Neural progenitor cell (in vitro differentiated cells): Measurements from ENCODE around the gene BAIAP2.

ENCODE experiments used
- CTCF ChIP-seq: fragments of 200-600 bp; sonication (generic); IDR thresholded peaks from 2 replicates; pipeline ENCODE4 v1.5.1; 2017; ENCODE audit warnings: antibody characterized with exemption, mild to moderate bottlenecking
- EZH2 ChIP-seq: fragments of 200-600 bp; sonication (generic); IDR thresholded peaks from 2 replicates; pipeline ENCODE4 v1.6.1; 2017; ENCODE audit warnings: antibody characterized with exemption, mild to moderate bottlenecking, moderate library complexity

DNA sequence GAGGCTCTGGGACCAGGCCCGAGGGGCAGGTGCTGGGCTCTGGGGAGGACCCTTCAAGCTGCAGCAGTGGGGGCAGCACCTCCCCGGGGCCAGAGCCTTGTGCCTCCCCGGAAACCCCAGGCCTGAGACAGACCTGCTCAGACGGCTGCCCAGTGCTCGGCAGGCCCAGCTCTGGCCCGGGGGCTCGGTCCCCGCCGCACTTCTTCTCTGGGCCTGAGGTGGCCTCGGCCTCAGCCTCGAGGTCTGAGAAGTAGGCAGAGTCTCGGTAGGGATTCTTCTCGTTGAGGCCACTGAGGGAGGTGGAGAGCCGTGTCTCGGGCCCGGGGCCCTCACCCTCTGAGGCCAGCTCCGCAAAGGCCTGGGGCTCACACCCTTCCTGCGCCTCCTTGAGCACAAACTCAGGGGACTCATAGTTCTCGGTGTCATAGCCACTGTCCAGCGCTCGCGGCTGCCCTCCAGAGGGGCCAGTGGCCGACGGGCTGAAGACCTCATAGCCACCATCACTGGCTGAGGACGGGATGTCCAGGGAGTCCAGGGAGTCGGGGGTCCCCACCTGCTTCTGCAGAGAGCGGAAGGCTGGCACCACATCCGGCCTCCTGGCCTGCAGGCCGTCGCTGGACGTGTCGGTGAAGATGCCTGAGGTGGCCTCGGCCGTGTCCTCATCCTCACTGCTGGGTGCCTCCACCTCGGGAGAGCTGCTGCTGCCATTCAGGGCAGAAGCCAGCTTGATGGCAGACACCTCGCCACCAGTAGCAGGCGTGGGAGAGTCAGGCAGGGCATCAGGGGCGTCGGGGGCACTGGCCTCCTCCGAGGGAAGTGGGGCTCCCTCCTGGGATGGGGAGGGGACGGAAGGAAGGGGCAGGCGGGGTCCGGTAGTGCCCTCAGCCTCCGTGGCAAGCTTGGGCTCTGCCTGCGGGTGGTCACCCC is 86.0 kb downstream of the BAIAP2 start:
- TF ChIP-seq EZH2 = no peak
- no peak for TF ChIP-seq CTCF
